RWPE2 (cell line): ENCODE data around the gene G6PC1.
"Not testable (repeated sequence)": the region's sequence is repeated elsewhere in the genome, so short reads cannot be mapped to it uniquely, and the experiment has no call there.

ENCODE experiments used
- ATAC-seq: fragments of 200-7000 bp; cut with Tn5 transposase; 3 replicates; pipeline ENCODE4 v1.9.1; 2021; ENCODE audit warnings: low read depth
- DNase-seq: peaks from one replicate; pipeline ENCODE4 v3.0.0-alpha.2; 2020; ENCODE audit warnings: low spot score
- H3K27ac ChIP-seq: fragments of 450-650 bp; 2 replicates; pipeline ENCODE4 v1.5.1; 2017; ENCODE audit warnings: mild to moderate bottlenecking; ENCODE audit not compliant: poor library complexity, severe bottlenecking
- H3K27me3 ChIP-seq: fragments of 250-450 bp; sonication (Bioruptor Pico); 2 replicates; pipeline ENCODE4 v1.5.1; 2021; ENCODE audit warnings: mild to moderate bottlenecking, moderate library complexity; ENCODE audit not compliant: insufficient read depth, poor library complexity, severe bottlenecking
- H3K36me3 ChIP-seq: fragments of 250-450 bp; sonication (Bioruptor Pico); 2 replicates; pipeline ENCODE4 v1.5.1; 2020; ENCODE audit warnings: low read depth, mild to moderate bottlenecking, moderate library complexity
- H3K4me1 ChIP-seq: fragments of 250-450 bp; sonication (Bioruptor Pico); 2 replicates; pipeline ENCODE4 v1.5.1; 2021; ENCODE audit warnings: mild to moderate bottlenecking, moderate library complexity; ENCODE audit not compliant: insufficient read depth, poor library complexity, severe bottlenecking
- H3K4me3 ChIP-seq: fragments of 250-450 bp; sonication (Bioruptor Pico); 2 replicates; pipeline ENCODE4 v1.5.1; 2021; ENCODE audit warnings: mild to moderate bottlenecking, moderate library complexity; ENCODE audit not compliant: severe bottlenecking
- H3K9me3 ChIP-seq: fragments of 250-450 bp; sonication (Bioruptor Pico); 2 replicates; pipeline ENCODE4 v1.5.1; 2021; ENCODE audit warnings: mild to moderate bottlenecking, moderate library complexity; ENCODE audit not compliant: severe bottlenecking
- TF ChIP-seq, protein P1 (sequence below): fragments of 450-650 bp; IDR thresholded peaks from one replicate; pipeline ENCODE4 v1.5.1; 2017; ENCODE audit warnings: mild to moderate bottlenecking, moderate library complexity; ENCODE audit not compliant: poor library complexity, severe bottlenecking

The G6PC1 gene

DNA sequence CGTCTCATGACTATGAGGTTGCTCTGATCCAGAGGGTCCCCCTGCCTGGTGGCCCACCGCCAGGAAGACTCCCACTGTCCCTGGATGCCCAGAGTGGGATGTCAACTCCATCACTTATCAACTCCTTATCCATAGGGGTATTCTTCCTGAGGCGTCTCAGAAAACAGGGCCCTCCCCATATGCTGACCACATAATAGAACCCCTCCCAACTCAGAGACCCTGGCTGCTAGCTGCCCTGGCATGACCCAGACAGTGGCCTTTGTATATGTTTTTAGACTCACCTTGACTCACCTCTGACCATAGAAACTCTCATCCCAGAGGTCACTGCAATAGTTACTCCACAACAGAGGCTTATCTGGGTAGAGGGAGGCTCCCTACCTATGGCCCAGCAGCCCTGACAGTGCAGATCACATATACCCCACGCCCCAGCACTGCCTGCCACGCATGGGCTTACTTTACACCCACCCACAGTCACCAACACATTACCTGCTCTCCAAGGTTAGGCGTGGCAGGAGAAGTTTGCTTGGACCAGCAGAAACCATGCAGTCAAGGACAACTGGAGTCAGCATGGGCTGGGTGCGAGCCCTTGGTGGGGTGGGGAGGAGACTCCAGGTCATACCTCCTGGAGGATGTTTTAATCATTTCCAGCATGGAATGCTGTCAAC is 2.3 kb upstream of the G6PC1 start:
- no peak overlapping the region for H3K4me3 ChIP-seq

DNA sequence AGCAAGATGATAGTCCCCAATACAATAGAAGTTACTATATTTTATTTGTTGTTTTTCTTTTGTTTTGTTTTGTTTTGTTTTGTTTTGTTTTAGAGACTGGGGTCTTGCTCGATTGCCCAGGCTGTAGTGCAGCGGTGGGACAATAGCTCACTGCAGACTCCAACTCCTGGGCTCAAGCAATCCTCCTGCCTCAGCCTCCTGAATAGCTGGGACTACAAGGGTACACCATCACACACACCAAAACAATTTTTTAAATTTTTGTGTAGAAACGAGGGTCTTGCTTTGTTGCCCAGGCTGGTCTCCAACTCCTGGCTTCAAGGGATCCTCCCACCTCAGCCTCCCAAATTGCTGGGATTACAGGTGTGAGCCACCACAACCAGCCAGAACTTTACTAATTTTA is 618 bp upstream of the G6PC1 start:
- not testable (repeated sequence) for H3K27ac ChIP-seq, H3K27me3 ChIP-seq, DNase-seq, H3K36me3 ChIP-seq, H3K4me3 ChIP-seq, H3K4me1 ChIP-seq, ATAC-seq, H3K9me3 ChIP-seq

More for the DNA sequence above, 2.3 kb upstream of the G6PC1 start:
- Histone ChIP-seq H3K4me1 (no peaks in the 10 kb centered on the region), H3K27me3 (no peaks in the 10 kb centered on the region), H3K9me3 (no peaks in the 10 kb centered on the region), H3K36me3 (no peaks in the 10 kb centered on the region), H3K27ac (no peak overlapping the region)
- DNase-seq (no peak), ATAC-seq (no peak)
- TF ChIP-seq, protein P1, sequence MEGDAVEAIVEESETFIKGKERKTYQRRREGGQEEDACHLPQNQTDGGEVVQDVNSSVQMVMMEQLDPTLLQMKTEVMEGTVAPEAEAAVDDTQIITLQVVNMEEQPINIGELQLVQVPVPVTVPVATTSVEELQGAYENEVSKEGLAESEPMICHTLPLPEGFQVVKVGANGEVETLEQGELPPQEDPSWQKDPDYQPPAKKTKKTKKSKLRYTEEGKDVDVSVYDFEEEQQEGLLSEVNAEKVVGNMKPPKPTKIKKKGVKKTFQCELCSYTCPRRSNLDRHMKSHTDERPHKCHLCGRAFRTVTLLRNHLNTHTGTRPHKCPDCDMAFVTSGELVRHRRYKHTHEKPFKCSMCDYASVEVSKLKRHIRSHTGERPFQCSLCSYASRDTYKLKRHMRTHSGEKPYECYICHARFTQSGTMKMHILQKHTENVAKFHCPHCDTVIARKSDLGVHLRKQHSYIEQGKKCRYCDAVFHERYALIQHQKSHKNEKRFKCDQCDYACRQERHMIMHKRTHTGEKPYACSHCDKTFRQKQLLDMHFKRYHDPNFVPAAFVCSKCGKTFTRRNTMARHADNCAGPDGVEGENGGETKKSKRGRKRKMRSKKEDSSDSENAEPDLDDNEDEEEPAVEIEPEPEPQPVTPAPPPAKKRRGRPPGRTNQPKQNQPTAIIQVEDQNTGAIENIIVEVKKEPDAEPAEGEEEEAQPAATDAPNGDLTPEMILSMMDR: no peak

DNA sequence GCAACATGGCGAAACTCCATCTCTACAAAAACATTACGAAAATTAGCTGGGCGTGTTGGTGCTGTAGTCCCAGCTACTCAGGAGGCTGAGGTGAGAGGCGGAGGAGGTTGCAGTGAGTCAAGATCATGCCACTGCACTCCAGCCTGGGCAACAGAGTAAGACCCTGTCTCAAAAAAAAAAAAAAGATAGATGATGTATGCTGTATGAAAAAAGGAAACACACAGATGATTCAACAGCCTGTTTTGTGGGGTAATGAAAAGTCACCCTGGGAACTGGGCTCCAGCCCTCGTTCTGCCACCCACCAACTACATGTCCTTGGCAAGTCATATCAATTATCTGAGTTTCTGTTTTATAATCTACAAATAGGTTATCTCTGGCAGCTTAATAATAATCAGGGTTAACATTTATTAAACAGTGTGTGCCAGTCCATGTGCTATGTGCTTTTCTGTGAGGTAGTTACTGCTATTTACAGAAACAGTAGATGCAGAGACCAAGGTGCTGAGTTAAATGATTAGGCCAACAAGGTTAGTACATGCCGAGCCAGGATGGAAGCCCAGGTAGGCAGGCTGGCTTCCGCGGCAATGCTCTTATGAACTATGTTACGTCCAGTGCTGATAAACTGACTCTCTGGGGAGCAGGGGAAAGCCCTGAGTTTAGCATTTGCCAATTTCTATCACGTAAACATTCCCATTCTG is 1.1 kb downstream of the G6PC1 start:
- ATAC-seq: no peak
- TF ChIP-seq, protein P1: no peak
- DNase-seq: no peak
- Histone ChIP-seq H3K4me1 (no peaks in the 10 kb centered on the region), H3K4me3 (no peak overlapping the region), H3K36me3 (no peaks in the 10 kb centered on the region), H3K27ac (no peak overlapping the region), H3K9me3 (no peaks in the 10 kb centered on the region), H3K27me3 (no peaks in the 10 kb centered on the region)

DNA sequence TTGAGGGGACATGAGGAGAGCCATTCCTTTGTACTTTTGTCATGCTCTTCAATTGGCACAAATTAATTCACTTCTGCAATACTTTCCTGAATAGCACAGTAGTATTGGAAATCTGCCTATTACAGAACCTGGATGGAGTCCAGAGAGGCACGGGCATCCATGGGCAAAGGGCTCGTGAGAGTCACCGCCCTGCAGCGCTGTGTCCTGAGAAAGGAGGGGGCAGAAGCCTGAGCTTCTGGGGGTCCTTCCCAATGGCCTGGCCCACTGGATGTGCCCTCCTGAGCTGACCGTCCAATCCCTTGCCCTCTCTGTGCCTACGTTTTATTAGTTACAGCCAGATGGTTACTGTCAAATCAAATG is 3.5 kb downstream of the G6PC1 start:
- H3K4me3 ChIP-seq: no peak overlapping the region
- no peaks in the 10 kb centered on the region for H3K36me3 ChIP-seq
- TF ChIP-seq, protein P1: no peak
- no peak for ATAC-seq
- DNase-seq: no peak
- H3K4me1 ChIP-seq: no peaks in the 10 kb centered on the region
- no peaks in the 10 kb centered on the region for H3K9me3 ChIP-seq
- no peaks in the 10 kb centered on the region for H3K27me3 ChIP-seq
- H3K27ac ChIP-seq: no peak overlapping the region

DNA sequence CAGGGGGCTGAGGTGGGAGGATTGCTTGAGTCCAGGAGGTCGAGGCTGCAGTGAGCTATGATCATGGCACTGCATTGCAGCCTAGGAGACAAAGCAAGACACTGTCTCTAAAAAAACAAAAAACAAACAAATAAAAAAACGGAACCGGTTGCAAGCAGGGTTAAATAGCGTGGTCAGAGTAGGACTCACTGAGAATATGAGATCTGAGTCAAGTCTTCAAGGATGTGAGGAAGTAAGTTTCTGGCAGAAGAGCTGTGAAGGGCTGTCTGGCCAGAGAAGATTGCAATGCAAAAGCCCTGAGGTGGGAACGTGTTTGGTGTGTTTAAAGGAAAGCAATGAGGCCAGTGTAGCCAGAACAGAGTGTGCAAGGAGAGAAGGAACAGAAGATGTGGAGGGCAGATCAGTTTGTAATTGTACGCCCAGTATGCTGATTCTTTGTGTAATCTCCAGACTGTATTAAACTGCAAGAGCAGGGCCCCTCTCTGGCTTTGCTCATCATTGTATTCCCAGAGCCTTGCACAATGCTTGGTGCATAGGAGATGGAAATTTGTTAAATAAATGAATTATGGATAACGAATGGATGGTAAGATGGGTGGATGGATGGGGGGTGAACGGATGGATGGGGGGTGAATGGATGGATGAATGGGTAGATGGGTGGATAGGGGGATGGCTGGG is 6.3 kb downstream of the G6PC1 start:
- TF ChIP-seq, protein P1: no peak
- Histone ChIP-seq H3K36me3 (no peaks in the 10 kb centered on the region), H3K4me1 (no peaks in the 10 kb centered on the region), H3K4me3 (no peak overlapping the region), H3K27ac (no peak overlapping the region), H3K27me3 (no peaks in the 10 kb centered on the region), H3K9me3 (no peaks in the 10 kb centered on the region)
- no peak for ATAC-seq
- no peak for DNase-seq
